Cerebellar cortex (tissue), 1 donor: ENCODE data around the gene AKR1B15.
"Not testable (repeated sequence)": the region's sequence is repeated elsewhere in the genome, so short reads cannot be mapped to it uniquely, and the experiment has no call there.

Experiments
- DNase-seq: peaks from one replicate; pipeline ENCODE4 v3.0.0-alpha.2; 2015; ENCODE audit warnings: low spot score

The AKR1B15 gene

GRCh38 chr7:134563398-134563749 is 14.5 kb downstream of the AKR1B15 start:
- DNase-seq = not testable (repeated sequence)

GRCh38 chr7:134565643-134566136 is 16.8 kb downstream of the AKR1B15 start:
- no peak for DNase-seq

GRCh38 chr7:134567368-134567767 is 18.5 kb downstream of the AKR1B15 start:
- DNase-seq = no peak

GRCh38 chr7:134569962-134570361 is 21.1 kb downstream of the AKR1B15 start:
- not testable (repeated sequence) for DNase-seq

GRCh38 chr7:134571101-134571500 is 22.2 kb downstream of the AKR1B15 start:
- no peak for DNase-seq

GRCh38 chr7:134571746-134572461 is 23.0 kb downstream of the AKR1B15 start:
- DNase-seq = no peak

- no peak for DNase-seq
Measured at GRCh38 chr7:134574322-134574721, 25.4 kb downstream of the AKR1B15 start.

- DNase-seq = no peak
Measured at GRCh38 chr7:134584290-134584689, 35.4 kb downstream of the AKR1B15 start.

- DNase-seq = no peak
Measured at GRCh38 chr7:134585897-134586296, 37.0 kb downstream of the AKR1B15 start.

GRCh38 chr7:134587750-134588149 is 38.8 kb downstream of the AKR1B15 start:
- no peak for DNase-seq

- no peak for DNase-seq
Measured at GRCh38 chr7:134589491-134589941, 40.6 kb downstream of the AKR1B15 start.

- DNase-seq = peak; percentile 46
Measured at GRCh38 chr7:134593530-134594392, 44.9 kb downstream of the AKR1B15 start.

GRCh38 chr7:134594877-134595276 is 46.0 kb downstream of the AKR1B15 start:
- no peak for DNase-seq

GRCh38 chr7:134599371-134599770 is 50.5 kb downstream of the AKR1B15 start:
- no peak for DNase-seq

- DNase-seq = no peak
Measured at GRCh38 chr7:134601459-134601858, 52.5 kb downstream of the AKR1B15 start.

- DNase-seq = no peak
Measured at GRCh38 chr7:134602881-134603451, 54.1 kb downstream of the AKR1B15 start.

GRCh38 chr7:134605978-134606923 is 57.3 kb downstream of the AKR1B15 start:
- DNase-seq = peak; percentile 65

GRCh38 chr7:134611611-134612151 is 62.8 kb downstream of the AKR1B15 start:
- no peak for DNase-seq

GRCh38 chr7:134612197-134612596 is 63.3 kb downstream of the AKR1B15 start:
- no peak for DNase-seq

GRCh38 chr7:134613623-134614347 is 64.9 kb downstream of the AKR1B15 start:
- no peak for DNase-seq

GRCh38 chr7:134616611-134617010 is 67.7 kb downstream of the AKR1B15 start:
- no peak for DNase-seq
